Measurements from ENCODE around the gene MAGIX. TPM values are rescaled to one million over a fixed set of nuclear protein-coding genes. Genes with fewer than 3 reads are reported as not detected.

The MAGIX gene
- polyA plus RNA-seq, 1 of the 3 experiments (the other 2 are of a cell fraction), result 1.1 TPM

GRCh38 chrX:49212861-49213260, 50.3 kb downstream of the MAGIX start:
- H3K27ac ChIP-seq (ENCODE audit: low read depth in 2 of 2, low read length in 1 of 2), result no peak overlapping the region
- no peak overlapping the region for H3K4me3 ChIP-seq (ENCODE audit: low read depth in 2 of 2, low read length in 1 of 2)
- CTCF ChIA-PET, result no interaction called here
- H3K9me2 ChIP-seq, result no peaks in the 10 kb centered on the region
- peaks cover 24% of the 10 kb centered on the region; the same call in 1 of the 2 replicates for H3K27me3 ChIP-seq (ENCODE audit: insufficient read depth)
- H3K9me3 ChIP-seq, result no peaks in the 10 kb centered on the region
- DNase-seq, result no peak
- H3K36me3 ChIP-seq (replicated peaks in 1 of 2; ENCODE audit: control insufficient read depth in 1 of 2, insufficient read depth in 2 of 2, low read length in 1 of 2), result no peaks in the 10 kb centered on the region
- no peak overlapping the region for H2AFZ ChIP-seq (ENCODE audit: low read depth)
- POLR2A ChIA-PET, result no interaction called here
- H3K9ac ChIP-seq, result no peak overlapping the region
- no peaks in the 10 kb centered on the region for H3F3A ChIP-seq (replicated peaks; ENCODE audit: insufficient read depth)
- TF ChIP-seq PBX3 (IDR thresholded peaks at IDR 0.05), result no peak
- no peak for TF ChIP-seq ZBTB33 (IDR thresholded peaks at IDR 0.05; ENCODE audit: borderline replicate concordance, low read depth)
- TF ChIP-seq CTCF (IDR thresholded peaks at IDR 0.05), result no peak
- no peak for TF ChIP-seq RCOR1 (IDR thresholded peaks at IDR 0.05; ENCODE audit: low read length)
- no peak for TF ChIP-seq RXRA (IDR thresholded peaks at IDR 0.05; ENCODE audit: borderline replicate concordance, low read depth)
- no peak for TF ChIP-seq MEF2A (IDR thresholded peaks at IDR 0.05; ENCODE audit: borderline replicate concordance, low read depth)
- TF ChIP-seq SMC3 (IDR thresholded peaks at IDR 0.05; ENCODE audit: low read depth, low read length), result no peak
- no peak for TF ChIP-seq NFIC (IDR thresholded peaks at IDR 0.05; ENCODE audit: borderline replicate concordance)
- no peak for TF ChIP-seq ELF1 (IDR thresholded peaks at IDR 0.05)
- TF ChIP-seq NRF1 (IDR thresholded peaks at IDR 0.05; ENCODE audit: low read depth, low read length), result no peak
- TF ChIP-seq USF1 (IDR thresholded peaks at IDR 0.05; ENCODE audit: borderline replicate concordance, low read depth), result no peak
- TF ChIP-seq FOXM1 (IDR thresholded peaks at IDR 0.05; ENCODE audit: low read depth), result no peak
- no peak for TF ChIP-seq YY1 (IDR thresholded peaks at IDR 0.05; ENCODE audit: low read depth)
- no peak for TF ChIP-seq MAX (IDR thresholded peaks at IDR 0.05; ENCODE audit: low read depth)
- no peak for TF ChIP-seq TCF12 (IDR thresholded peaks at IDR 0.05)
- no peak for TF ChIP-seq FOXJ3 (CRISPR knock-in tag; IDR thresholded peaks at IDR 0.05)
- TF ChIP-seq FOSL2 (IDR thresholded peaks at IDR 0.05; ENCODE audit: borderline replicate concordance, low read depth), result no peak
- TF ChIP-seq EP300 (IDR thresholded peaks at IDR 0.05; ENCODE audit: borderline replicate concordance in 1 of 2, low read depth in 1 of 2, low read length in 1 of 2), result no peak
- no peak for TF ChIP-seq GATA2 (CRISPR knock-in tag; IDR thresholded peaks at IDR 0.05)
- no peaks in the 10 kb centered on the region for H3K4me1 ChIP-seq (ENCODE audit: control insufficient read depth in 1 of 2, insufficient read depth in 2 of 2, low read depth in 1 of 2, low read length in 1 of 2)
- H3K79me2 ChIP-seq (ENCODE audit: insufficient read depth), result no peaks in the 10 kb centered on the region
- H4K20me1 ChIP-seq (ENCODE audit: insufficient read depth), result no peaks in the 10 kb centered on the region
- 0% methylated on average over 1 of the region's 1 CpG for WGBS (ENCODE audit: low lambda C conversion rate)
- no peak overlapping the region for H3K4me2 ChIP-seq

Data from SK-N-SH (cell line).